ENCODE measurements around the gene SFMBT1. TPM values are rescaled to one million over a fixed set of nuclear protein-coding genes. Genes with fewer than 3 reads are reported as not detected.

Gene SFMBT1
- total and polyA plus RNA-seq, 4 donors = 4.4 to 17.8 (median 10.4) TPM

- no peak overlapping the region for H3K4me3 ChIP-seq (ENCODE audit: low read depth in 1 of 3, low read length in 3 of 3)
- 92% methylated on average over 5 of the region's 5 CpGs for WGBS
- no peaks in the 10 kb centered on the region for H3K9me3 ChIP-seq (ENCODE audit: control insufficient read depth in 4 of 4, low read length in 3 of 4)
- H3K9ac ChIP-seq (ENCODE audit: low read depth in 1 of 2, low read length in 2 of 2) = no peak overlapping the region
- H3K27ac ChIP-seq (ENCODE audit: low read depth in 1 of 2, low read length in 2 of 2) = no peak overlapping the region
- H3K36me3 ChIP-seq (ENCODE audit: control insufficient read depth in 4 of 4, insufficient read depth in 3 of 4, low read depth in 1 of 4, low read length in 3 of 4) = no peaks in the 10 kb centered on the region
- H3K27me3 ChIP-seq (ENCODE audit: control insufficient read depth in 4 of 4, insufficient read depth in 4 of 4, low read length in 3 of 4) = no peaks in the 10 kb centered on the region
- TF ChIP-seq CTCF (IDR thresholded peaks at IDR 0.05; ENCODE audit: low read depth, low read length, missing input control) (no peak), FOXA2 (IDR thresholded peaks at IDR 0.05) (no peak), SP1 (IDR thresholded peaks at IDR 0.05) (no peak), NR2F2 (IDR thresholded peaks at IDR 0.05) (no peak)
- H3K4me1 ChIP-seq (ENCODE audit: control insufficient read depth in 4 of 4, insufficient read depth in 4 of 4, low read length in 3 of 4) = peaks cover 2 to 10% (median 8%) of the 10 kb centered on the region in 4 donors
- no peak for DNase-seq (ENCODE audit: low spot score)
Observed at GRCh38 chr3:53081318-53081717, 35.4 kb upstream of the SFMBT1 start.

- Histone ChIP-seq H3K9ac (ENCODE audit: low read depth in 1 of 2, low read length in 2 of 2) (no peak overlapping the region), H3K27me3 (ENCODE audit: control insufficient read depth in 4 of 4, insufficient read depth in 4 of 4, low read length in 3 of 4) (no peaks in the 10 kb centered on the region), H3K4me1 (ENCODE audit: control insufficient read depth in 4 of 4, insufficient read depth in 4 of 4, low read length in 3 of 4) (peaks cover 2 to 10% (median 8%) of the 10 kb centered on the region in 4 donors), H3K4me3 (ENCODE audit: low read depth in 1 of 3, low read length in 3 of 3) (no peak overlapping the region), H3K9me3 (ENCODE audit: control insufficient read depth in 4 of 4, low read length in 3 of 4) (no peaks in the 10 kb centered on the region), H3K36me3 (ENCODE audit: control insufficient read depth in 4 of 4, insufficient read depth in 3 of 4, low read depth in 1 of 4, low read length in 3 of 4) (no peaks in the 10 kb centered on the region), H3K27ac (ENCODE audit: low read depth in 1 of 2, low read length in 2 of 2) (no peak overlapping the region)
- TF ChIP-seq RAD21 (IDR thresholded peaks at IDR 0.05) = no peak
- TF ChIP-seq GABPA (IDR thresholded peaks at IDR 0.05 in 1 of 2, conservative IDR thresholded peaks at IDR 0.05 in 1 of 2) = no peak
- no peak for TF ChIP-seq ATF3 (IDR thresholded peaks at IDR 0.05)
- WGBS = 90% methylated on average over 7 of the region's 7 CpGs
- DNase-seq (ENCODE audit: low spot score) = no peak
Observed at GRCh38 chr3:53080612-53081205, 34.8 kb upstream of the SFMBT1 start.

- no peak for DNase-seq (ENCODE audit: low spot score)
- H3K4me3 ChIP-seq (ENCODE audit: low read depth in 1 of 3, low read length in 3 of 3) = no peak overlapping the region
- no peaks in the 10 kb centered on the region for H3K36me3 ChIP-seq (ENCODE audit: control insufficient read depth in 4 of 4, insufficient read depth in 3 of 4, low read depth in 1 of 4, low read length in 3 of 4)
- no peaks in the 10 kb centered on the region for H3K27me3 ChIP-seq (ENCODE audit: control insufficient read depth in 4 of 4, insufficient read depth in 4 of 4, low read length in 3 of 4)
- no peaks in the 10 kb centered on the region for H3K9me3 ChIP-seq (ENCODE audit: control insufficient read depth in 4 of 4, low read length in 3 of 4)
- TF ChIP-seq CTCF (IDR thresholded peaks at IDR 0.05; ENCODE audit: low read depth, low read length, missing input control) (no peak), ZBTB33 (IDR thresholded peaks at IDR 0.05) (no peak), SP1 (IDR thresholded peaks at IDR 0.05) (no peak), EGR1 (IDR thresholded peaks at IDR 0.05; ENCODE audit: low read depth in 2 of 2) (no peak), TAF1 (conservative IDR thresholded peaks at IDR 0.05) (no peak), HNF4A (conservative IDR thresholded peaks at IDR 0.05) (no peak), RAD21 (IDR thresholded peaks at IDR 0.05) (no peak), FOXA2 (IDR thresholded peaks at IDR 0.05) (no peak), JUND (IDR thresholded peaks at IDR 0.05) (no peak), GABPA (IDR thresholded peaks at IDR 0.05 in 1 of 2, conservative IDR thresholded peaks at IDR 0.05 in 1 of 2) (no peak), FOXA1 (IDR thresholded peaks at IDR 0.05) (no peak), YY1 (IDR thresholded peaks at IDR 0.05) (no peak), NR2F2 (IDR thresholded peaks at IDR 0.05) (no peak), RXRA (IDR thresholded peaks at IDR 0.05) (no peak), HNF4G (IDR thresholded peaks at IDR 0.05) (no peak), MAX (IDR thresholded peaks at IDR 0.05) (no peak), ATF3 (IDR thresholded peaks at IDR 0.05) (no peak)
- WGBS = 90% methylated on average over 12 of the region's 12 CpGs
- no peak overlapping the region for H3K9ac ChIP-seq (ENCODE audit: low read depth in 1 of 2, low read length in 2 of 2)
- peaks cover 0 to 7% (median 5%) of the 10 kb centered on the region in 4 donors for H3K4me1 ChIP-seq (ENCODE audit: control insufficient read depth in 4 of 4, insufficient read depth in 4 of 4, low read length in 3 of 4)
- no peak overlapping the region for H3K27ac ChIP-seq (ENCODE audit: low read depth in 1 of 2, low read length in 2 of 2)
Observed at GRCh38 chr3:53079791-53080555, 34.1 kb upstream of the SFMBT1 start.

Data from liver (tissue), 9 donors.